DMS 273 (cell line): Measurements from ENCODE around the gene CCNJL.

Experiments used
- DNase-seq: peaks from one replicate; lab custom pipeline; 2025; ENCODE audit not compliant: unreplicated experiment; lab: John Stamatoyannopoulos, UW

The CCNJL gene

GRCh38 chr5:160230686-160231527, 81.5 kb downstream of the CCNJL start:
- DNase-seq, result no peak

GRCh38 chr5:160229190-160229742, 83.1 kb downstream of the CCNJL start, which contains the start of gene FABP6:
FABP6 (plus strand) TSS chr5:160229506; CDS start chr5:160229558, 52 bp downstream.
- DNase-seq, result no peak

GRCh38 chr5:160227012-160227411, 85.4 kb downstream of the CCNJL start:
- no peak for DNase-seq

GRCh38 chr5:160221082-160221481, 91.3 kb downstream of the CCNJL start:
- no peak for DNase-seq

GRCh38 chr5:160219356-160219755, 93.0 kb downstream of the CCNJL start:
- DNase-seq, result no peak

GRCh38 chr5:160213537-160213936, 98.8 kb downstream of the CCNJL start:
- DNase-seq, result no peak

- DNase-seq, result no peak
Measured at GRCh38 chr5:160211352-160211751, 101.0 kb downstream of the CCNJL start.

GRCh38 chr5:160210606-160211005, 101.8 kb downstream of the CCNJL start:
- no peak for DNase-seq

- DNase-seq, result no peak
Measured at GRCh38 chr5:160209917-160210316, 102.4 kb downstream of the CCNJL start.

GRCh38 chr5:160207061-160207460, 105.3 kb downstream of the CCNJL start:
- DNase-seq, result no peak
